Omental fat pad (tissue), 4 donors: Measurements from ENCODE around the gene RPS6KL1. TPM values are rescaled to one million over a fixed set of nuclear protein-coding genes. Genes with fewer than 3 reads are reported as not detected.

ENCODE experiments used
- ATAC-seq: fragments of 150-250 bp; one replicate; pipeline ENCODE4 v1.9.1; 2016; ENCODE audit warnings: mild to moderate bottlenecking, moderate library complexity; ENCODE audit not compliant: low FRiP score
- DNase-seq: peaks from one replicate; pipeline ENCODE4 v3.0.0-alpha.2; 2019; ENCODE audit warnings: low spot score
- CTCF ChIP-seq, 3 donors: fragments of 450-650 bp; IDR thresholded peaks; one replicate each; pipeline ENCODE4 v1.5.1; 2016 to 2017; ENCODE audit warnings: antibody characterized with exemption in 3 of 3, mild to moderate bottlenecking in 3 of 3, moderate library complexity in 2 of 3
- total RNA-seq, 4 donors: library from RNA; depleted of rRNA; stranded (reverse); fragments of >200 nt; gene quantifications; one replicate each; pipeline ENCODE4 v1.1.0, GENCODE V29; 2016

Gene RPS6KL1
- total RNA-seq, 4 donors from 2014 or later, result 1.3 to 5.2 (median 1.5) TPM

- DNase-seq (no peak), ATAC-seq (no peak)
- no peak for TF ChIP-seq CTCF (IDR thresholded peaks at IDR 0.05)
Measured at GRCh38 chr14:74898083-74898482, 25.0 kb downstream of the RPS6KL1 start.

GRCh38 chr14:74897642-74898041 lies 25.4 kb downstream of the RPS6KL1 start:
- DNase-seq, result no peak
- ATAC-seq, result no peak
- no peak for TF ChIP-seq CTCF (IDR thresholded peaks at IDR 0.05)

- TF ChIP-seq CTCF (IDR thresholded peaks at IDR 0.05), result no peak
- ATAC-seq (no peak), DNase-seq (no peak)
Measured at GRCh38 chr14:74896400-74896799, 26.7 kb downstream of the RPS6KL1 start.

- DNase-seq (no peak), ATAC-seq (no peak)
- TF ChIP-seq CTCF (IDR thresholded peaks at IDR 0.05), result no peak
Measured at GRCh38 chr14:74893614-74894091, 29.4 kb downstream of the RPS6KL1 start.

GRCh38 chr14:74892745-74893144 lies 30.3 kb downstream of the RPS6KL1 start:
- no peak for ATAC-seq
- no peak for TF ChIP-seq CTCF (IDR thresholded peaks at IDR 0.05)

GRCh38 chr14:74891870-74892269 lies 31.2 kb downstream of the RPS6KL1 start:
- DNase-seq, result no peak
- no peak for TF ChIP-seq CTCF (IDR thresholded peaks at IDR 0.05)
- peak; percentile 11 for ATAC-seq

More at GRCh38 chr14:74892745-74893144, 30.3 kb downstream of the RPS6KL1 start:
- DNase-seq, result no peak

- TF ChIP-seq CTCF (IDR thresholded peaks at IDR 0.05), result no peak
- DNase-seq (no peak), ATAC-seq (no peak)
Measured at GRCh38 chr14:74890262-74890661, 32.8 kb downstream of the RPS6KL1 start.
